GM19438 (cell line): Measurements from ENCODE around the gene PEAK3.

ENCODE experiments used
- ATAC-seq: cut with Tn5 transposase; IDR thresholded peaks from one replicate; pipeline ENCODE4 v1.9.1; 2021; ENCODE audit warnings: low read depth; ENCODE audit not compliant: unreplicated experiment

The PEAK3 gene

DNA sequence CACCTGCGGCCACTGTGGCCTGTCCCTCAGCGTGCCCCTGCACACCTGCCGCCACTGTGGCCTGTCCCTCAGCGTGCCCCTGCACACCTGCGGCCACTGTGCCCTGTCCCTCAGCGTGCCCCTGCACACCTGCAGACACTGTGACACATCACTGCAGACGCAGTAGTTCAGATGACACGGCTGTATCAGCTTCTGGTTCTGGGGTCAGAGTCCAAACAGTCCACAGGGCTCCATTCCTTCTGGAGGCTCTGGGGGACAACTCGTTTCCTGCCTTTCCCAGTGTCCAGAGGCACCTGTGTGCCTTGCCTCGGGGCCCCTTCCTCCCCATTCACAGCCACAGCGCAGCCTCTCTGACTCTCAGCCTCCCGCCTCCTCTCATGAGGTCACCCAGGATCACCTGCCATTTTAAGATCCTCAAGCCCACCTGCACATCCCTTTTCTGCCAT, 39.9 kb downstream of the PEAK3 start:
- no peak for ATAC-seq

DNA sequence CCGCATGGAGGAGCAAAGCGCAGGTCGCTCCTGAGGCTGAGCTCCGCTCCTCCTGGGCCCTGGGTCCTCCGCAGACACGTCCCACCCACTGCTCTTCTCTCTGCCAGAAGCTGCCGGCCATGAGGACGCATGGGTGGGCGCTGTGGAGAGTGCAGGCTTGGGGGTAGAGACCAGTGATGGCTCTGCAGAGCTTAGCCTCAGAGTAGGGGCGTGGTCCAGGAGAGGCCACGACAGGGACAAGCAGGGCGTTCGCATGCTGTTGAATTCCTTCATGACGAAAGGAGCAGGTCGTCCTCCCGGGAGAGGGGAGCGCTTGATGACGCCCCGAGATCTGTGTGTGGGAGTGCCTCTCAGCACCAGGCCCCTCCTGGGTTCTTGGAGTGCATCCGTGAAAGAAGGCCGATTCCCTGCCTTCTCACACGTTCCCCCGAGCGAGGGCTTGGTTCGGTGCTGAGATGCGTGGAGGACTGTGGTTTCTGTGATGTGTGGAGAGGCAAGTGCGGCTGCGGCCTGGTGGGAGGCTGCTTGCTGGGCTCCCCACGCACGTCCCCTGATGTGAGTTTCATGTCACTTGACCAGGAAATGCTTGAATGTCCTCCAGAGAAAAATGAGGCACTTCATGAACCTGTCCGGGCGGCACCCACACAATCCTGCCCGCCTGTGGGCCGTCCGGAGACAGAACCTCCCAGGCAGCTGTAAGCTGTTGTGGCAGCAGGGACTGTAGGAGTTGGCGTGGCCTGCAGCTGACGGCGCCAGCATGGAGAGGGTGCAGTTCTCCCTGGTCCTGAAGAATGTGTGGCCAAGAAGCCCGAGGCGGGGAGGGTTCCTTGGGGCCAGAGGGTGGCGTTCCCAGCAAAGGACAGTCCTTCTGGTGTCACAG, 40.9 kb downstream of the PEAK3 start:
- ATAC-seq: no peak

DNA sequence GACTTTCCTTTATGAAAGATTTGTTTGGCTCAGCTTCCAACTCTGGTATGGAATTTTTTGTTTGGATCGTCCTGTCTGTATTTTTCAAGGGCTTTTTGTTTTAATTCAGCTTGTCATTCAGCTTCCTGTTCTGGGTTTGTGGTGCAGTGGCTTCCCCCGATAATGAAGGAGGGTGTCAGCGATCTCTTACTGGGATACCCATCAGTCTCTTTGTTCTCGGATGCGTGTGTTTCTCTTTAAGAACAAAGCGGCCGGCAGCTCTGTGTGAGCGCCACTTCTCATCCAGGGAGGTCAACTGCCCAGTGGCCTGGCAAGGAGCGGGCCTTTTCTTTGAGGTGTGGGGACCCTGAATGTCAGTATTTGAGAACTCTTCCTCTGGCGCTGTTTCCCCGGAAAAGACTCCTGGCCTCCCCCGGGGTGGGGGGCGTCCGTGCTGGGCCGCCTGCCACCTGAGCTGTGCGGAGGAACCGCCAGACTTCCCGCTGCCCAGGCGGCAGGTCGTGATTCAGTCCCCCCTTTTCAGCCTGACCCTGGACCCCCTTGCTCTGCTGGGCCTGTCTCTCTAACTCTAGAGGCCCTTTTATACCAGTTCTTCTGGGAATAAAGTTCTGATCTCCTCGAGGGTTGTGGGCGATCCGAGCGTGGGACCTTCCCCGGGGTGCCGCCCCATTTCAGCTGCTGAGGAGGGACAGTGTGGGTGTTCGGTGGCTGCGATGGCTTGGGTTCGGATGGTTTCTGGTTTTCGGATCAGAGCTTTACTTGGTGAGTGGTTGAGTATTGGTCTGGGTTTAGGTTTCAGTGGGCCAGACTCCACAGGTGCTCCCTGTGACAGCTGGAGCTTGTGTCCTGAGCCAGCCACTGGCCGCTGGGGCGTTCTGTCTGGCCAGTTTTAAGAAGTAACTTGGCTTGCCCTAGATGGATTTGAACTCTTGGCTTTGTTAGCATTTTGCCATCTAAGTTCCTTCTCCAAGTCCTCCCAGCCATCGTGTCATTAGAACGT, 41.9 kb downstream of the PEAK3 start:
- ATAC-seq: no peak

DNA sequence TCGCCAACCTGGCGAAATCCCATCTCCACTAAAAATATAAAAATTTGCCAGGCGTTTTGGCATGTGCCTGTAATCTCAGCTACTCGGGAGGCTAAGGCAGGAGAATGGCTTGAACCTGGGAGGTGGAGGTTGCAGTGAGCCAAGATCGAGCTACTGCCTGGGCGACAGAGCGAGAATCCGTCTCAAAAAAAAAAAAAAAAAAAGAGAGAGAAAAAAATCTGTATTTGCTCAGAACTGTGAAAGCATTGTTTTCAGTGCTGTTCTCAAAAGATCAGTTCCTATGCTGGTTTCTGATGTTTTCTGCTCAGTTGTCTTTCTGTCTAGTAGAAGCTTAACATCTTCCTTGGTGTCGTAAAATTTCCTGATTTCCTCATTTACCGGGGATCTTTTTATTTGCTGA, 42.8 kb downstream of the PEAK3 start:
- ATAC-seq: no peak

DNA sequence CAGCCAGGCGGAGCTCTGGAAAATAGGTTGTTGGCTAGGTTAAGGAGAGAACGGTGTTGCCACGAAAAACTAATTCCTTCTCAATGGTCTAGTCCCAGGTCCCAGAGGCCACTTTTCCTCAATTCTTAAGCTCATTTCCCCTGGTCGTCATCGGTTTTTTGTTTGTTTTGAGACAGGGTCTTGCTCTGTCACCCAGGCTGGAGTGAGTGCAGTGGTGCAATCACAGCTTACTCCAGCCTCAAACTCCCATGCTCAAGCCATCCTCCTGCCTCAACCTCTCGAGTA, 44.2 kb downstream of the PEAK3 start:
- ATAC-seq: no peak

DNA sequence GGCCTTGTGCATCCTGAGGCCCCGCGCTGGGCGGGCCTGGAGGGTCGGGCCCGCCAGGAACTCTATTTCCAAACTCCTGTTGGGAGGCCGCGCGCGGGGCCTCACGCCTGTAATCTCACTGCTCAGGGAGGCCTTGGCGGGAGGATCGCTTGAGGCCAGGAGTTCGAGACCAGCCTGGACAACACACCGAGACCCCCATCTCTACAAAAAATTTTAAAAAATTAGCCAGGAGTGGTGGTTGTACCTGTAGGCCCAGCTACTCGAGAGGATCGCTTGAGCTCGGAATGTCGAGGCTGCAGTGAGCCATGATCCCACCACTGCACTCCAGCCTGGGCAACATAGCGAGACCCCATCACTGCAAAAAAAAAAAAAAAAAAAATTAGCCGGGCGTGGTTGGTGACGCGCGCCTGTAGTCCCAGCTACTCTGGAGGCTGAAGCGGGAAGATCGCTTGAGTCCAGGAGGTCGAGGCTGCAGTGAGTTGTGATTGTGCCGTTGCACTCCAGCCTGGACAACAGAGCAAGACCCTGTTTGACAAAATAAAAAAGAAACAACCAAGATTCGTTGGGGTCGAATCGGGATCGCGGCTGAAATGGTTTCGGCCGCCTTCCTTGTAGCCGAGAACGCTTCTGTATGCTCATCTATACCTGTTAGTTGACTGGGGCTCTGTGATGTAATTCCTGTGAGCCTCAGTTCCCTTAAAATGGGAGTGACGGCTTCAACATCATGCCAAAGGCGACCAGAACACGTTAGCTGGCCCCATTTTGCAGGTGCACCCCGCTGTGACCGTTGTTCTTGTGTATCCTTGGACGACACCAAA, 44.7 kb downstream of the PEAK3 start:
- ATAC-seq: no peak

DNA sequence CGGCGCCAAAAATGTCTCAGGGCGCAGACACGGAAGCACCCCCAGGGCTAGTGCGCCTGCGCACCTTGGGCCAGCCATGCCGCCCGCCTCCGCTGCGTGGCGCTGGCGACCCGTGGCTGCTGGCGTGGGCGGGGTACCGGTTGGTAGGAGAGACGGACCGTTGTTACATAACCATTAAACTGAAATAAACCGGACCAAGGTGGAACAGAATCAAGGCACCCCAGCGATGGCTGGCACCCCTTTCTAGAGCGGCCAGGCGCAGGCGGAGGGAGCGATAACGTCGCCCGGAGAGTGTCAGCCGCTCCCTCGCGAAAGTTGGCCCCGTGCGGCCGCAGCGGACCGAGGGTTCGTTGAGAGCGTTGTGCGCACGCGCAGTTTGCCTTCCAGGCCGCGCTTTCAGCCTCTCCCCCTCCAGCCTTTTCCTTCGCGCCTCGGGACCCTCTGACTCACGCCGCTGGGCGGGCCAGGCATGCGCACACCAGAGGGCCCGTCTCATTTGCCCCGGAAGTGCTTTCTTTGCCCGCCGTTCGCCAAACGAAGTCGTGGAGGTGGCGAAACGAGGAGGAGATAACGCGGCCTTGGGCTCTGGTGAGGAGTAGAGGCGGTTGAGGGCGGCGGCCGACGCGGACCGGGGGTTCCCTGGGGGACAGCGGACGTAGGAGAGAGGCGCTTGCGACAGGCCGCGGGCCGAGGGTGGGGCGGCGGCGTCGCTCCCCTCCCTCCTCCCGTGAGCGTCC, 45.5 kb downstream of the PEAK3 start, which contains the start of the genes PLEKHJ1 and SF3A2:
Gene PLEKHJ1 (minus strand): TSS at position 16 of the 737 bp plus-strand sequence. CDS start 81 bp downstream, outside the sequence.
Gene SF3A2 (plus strand): TSS at position 511 of the 737 bp plus-strand sequence. CDS start 6,595 bp downstream, outside the sequence.
- ATAC-seq: peak; percentile 63

DNA sequence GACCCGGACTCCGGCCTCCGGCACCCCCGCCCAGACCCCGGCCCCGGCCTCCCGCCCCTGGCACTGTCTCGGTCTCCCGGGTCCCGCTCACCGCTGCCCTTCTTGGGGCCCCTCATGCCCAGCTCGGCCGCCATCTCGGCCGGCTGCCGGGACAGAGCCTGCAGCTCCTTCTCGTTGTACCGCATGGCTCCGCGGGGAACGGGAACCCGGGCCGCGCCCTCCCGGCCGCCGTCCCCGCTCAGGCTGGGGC, 46.0 kb downstream of the PEAK3 start:
- ATAC-seq: peak; percentile 4

DNA sequence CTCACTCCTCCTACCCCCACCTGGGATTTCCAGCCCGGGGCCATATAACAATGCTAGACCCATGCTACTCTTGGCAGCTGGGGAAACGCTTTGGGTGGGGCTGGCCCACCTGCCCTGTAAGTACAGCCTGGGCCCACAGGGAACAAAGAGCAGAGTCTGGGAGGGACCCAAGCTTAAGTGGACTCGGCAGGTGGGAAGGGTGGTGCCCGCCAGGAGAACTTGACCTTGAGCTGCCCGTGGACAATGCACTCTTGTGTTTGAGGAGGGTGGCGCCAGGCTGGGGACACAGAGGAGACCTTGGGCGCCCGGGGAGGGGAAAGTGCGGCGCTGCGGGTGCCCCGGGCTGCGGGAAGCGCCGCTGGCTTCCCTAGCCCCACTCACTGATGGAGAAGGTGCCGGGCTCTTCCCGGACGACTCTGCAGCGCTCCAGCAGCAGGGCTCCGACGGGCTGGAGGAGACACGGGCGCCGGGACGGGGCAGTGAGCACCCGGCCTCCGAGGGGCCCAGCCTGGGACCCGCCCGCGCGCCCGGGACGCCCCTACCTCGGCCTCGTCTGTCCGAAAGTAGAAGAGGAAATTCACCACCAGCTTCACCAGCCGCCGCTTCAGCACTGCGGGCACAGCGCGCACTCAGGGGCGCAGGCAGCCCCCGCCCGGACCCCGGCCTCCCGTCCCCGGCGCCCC, 46.5 kb downstream of the PEAK3 start:
- peak; percentile 3 for ATAC-seq

DNA sequence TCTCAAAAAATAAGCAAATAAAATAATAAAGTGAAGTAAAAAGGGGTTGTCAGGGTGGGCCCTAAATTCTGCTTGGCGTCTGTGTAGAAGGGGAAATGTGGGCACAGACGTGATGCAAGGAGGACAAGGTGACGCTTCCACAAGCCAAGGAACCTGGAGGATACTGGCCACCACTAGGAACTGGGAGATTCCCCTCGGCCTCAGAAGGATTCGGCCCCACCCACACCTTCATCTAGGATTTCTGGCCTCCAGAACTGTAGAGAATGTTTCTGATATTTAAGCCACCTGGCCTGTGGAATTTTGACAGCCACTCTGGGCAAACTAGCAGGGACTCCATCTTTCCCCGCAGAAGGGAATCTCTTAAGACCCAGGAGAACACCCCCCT, 47.0 kb downstream of the PEAK3 start:
- no peak for ATAC-seq

DNA sequence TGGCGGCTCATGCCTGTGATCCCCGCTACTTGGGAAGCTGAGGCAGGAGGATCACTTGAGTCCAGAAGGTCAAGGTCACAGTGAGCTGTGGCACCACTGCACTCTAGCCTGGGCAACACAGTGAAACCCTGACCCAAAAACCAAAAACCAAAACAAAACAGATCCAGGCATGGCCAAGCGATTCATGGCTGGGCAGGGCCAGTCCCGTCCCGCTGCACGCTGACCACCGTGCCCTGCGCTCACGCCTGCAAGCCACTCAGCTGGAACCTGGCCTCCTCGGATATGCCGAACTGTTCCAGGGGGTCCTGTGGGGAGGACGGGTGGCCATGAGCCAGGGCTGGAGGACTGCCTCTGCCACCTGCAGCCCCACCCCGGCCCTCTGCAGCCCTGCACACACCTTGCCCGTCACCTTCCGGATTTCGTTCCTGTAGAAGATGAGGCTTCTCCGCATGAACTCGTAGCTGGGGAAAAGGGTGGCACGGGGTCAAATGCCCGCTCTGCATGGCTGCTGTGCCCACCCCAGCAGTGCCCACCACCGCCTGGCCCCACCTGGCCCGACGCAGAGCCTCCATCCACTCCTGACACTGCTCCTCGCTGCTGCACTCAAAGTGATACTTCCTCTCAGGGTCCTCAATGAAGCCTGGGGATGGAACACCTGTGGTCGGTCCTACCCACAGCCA, 48.2 kb downstream of the PEAK3 start:
- no peak for ATAC-seq

DNA sequence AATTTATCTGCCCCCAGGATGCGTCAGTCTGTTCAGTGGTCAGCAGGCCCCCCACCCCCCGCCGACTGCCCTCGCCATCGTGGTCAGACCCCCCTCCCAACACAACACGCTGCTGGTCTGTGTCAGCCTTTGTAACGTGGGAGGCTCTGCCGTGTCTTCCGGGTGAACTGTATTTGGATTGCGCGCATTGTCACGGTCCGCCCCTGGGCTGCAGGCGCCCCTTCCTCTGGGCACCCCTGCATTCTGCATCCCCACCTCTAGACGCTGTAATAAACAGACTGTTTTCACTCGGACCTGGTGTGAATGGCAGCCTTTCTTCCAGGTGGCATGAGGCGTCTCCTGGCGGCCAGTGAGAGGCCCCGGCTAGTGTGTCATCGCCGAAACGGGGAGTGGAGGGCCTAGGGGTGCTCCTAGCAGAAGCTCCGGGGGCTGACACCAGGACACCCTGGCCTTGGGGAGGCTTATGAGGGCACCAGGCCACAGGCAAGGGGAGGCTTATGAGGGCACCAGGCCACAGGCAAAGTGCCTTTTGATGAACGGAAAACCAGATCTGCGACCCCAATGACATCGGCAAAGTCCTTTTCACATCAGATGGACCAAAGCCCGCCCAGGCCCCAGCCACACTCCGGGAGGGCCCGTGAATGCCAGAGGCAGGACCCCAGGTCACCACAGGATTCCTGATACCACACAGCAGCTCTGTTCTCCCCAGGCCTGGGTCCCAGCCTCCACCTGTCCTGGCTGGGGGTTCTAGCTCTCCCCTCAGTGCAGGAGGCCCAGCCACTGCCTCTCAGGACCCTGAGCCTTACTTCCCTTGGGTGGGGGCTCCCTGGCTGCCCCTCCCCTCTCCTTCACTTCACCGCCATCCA, 49.5 kb downstream of the PEAK3 start:
- no peak for ATAC-seq

DNA sequence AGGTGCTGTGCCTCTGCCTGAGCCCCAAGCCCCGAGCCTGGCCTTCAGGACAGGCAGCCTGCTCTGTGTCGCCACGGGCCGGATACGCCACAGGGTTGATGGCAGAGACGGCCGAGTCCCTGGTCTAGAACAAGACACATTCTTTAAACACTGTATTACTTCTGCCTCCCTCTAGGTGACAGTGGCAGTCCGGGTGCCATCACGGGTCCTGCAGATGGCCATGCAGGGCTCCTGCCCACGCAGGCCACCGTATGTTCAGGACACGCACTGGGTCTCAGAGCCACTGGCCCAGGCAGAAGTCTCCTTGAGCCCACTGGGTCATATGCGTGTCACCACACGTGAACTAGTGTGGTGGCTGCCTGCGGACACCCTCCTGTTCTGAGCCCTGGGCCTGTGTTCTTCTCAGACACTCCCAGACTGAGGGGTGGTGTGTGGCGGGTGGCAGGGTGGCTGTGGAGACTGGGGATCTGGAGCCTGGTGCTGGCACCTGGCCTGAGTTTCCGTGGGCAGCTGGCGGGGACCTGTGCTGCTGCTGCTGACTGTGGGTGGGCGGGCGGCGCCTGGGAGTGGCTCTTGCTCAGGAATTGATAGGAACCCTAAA, 50.3 kb downstream of the PEAK3 start:
- ATAC-seq: no peak

DNA sequence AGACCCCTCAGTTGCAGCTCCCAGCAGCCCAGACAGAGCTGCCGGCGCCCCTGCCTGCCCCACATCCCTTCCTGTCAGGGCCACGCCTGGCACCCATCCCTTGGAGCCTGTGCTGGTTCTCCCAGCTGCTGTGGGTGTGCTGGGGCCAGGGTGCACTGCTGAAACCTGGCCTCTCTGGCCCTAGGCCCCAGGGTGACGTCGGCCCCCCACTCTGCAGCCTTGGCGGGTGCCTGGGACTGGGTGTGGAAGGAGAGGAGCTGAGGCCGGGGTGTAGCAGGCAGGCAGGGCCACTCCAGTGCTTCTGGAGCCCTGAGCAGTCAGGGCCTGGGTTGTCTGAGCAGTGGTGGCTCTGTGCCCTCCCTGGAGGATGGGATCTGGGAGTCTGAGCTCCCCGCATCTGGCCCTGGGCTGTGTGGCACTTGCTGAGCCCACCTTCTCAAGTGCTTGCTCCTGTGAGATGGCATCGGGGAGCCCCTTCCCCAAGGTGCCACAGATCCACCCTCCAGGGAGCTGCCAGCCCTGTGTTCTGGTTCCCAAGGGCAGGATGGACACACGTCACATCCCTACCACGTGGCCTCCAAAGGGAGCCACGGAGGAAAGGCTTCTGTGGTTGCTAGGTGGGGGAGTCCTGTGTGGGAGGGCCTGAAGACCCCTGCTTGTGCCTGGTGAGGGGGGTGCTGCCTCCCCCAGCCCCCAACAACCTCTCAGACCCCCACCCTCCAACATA, 51.0 kb downstream of the PEAK3 start:
- no peak for ATAC-seq

DNA sequence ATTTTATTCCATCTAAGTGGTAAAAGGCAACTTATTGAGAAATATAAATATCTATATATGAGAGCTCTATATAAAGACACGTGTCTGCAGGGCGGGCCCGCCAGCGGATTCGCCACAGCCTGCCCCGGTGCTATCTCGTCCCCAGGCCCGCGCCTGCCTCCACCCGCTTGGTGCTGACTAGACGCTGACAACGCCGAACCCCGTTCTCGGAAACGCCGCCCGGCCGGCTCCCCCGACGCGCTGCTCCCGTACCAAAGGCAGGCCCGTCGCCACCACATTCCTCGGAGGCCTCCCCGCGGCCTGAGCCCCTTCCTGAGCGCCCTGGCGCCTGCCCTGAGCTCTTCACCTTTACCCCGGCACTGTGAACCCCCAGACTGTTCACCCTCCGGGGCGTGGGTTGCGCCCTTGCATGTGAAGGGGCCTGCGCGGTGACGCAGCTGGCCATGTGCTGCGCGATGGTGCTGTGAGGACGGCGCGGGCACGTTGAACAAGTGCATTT, 51.9 kb downstream of the PEAK3 start:
- no peak for ATAC-seq

DNA sequence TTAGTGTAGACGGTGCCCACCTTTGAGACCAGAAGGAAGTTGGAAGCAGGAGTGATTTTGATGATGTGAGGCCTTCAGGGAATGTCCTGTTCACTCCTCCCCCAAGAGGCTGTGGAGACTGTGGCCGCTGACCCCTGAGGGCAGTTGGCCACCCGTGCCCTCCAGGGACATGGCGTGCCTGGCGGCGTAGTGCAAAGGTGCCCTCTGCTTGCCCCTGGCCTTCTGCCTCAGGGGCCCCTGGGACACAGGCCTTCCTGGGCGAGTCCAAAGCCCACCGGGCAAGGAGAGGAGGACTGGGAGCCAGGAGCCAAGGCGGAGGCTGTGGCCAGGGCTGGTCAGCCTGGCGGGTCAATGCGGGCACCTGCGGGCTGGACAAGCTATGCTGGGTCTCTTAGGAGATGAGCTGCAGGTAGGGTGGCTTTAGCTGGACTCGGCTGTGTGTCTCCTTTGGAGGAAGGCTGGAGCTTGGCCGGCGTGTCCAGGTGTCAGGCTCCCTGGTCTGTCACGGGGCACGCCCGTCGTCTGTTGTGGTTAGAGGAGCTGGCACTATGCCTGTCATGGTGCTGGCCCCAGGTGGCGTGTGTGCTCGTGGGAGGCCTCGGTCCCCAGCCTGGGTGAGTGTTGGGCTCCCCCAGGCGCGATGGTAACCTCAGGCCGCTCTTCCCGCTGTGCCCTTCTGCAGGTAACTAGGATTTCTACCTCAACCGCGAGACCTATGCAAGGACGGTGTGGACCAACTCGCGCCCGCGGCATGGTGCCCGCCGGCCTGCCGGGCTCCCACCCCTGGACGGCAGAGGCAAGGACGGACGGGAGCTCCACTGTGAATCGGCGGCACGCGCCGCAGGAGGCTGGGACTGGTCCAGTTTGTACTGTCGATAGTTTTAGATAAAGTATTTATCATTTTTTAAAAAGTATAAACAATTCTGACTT, 52.6 kb downstream of the PEAK3 start:
- ATAC-seq: no peak
